ENCODE results near the gene ASXL3. TPM values are rescaled to one million over a fixed set of nuclear protein-coding genes. Genes with fewer than 3 reads are reported as not detected.

Gene ASXL3
- 5.9 TPM for total RNA-seq

DNA sequence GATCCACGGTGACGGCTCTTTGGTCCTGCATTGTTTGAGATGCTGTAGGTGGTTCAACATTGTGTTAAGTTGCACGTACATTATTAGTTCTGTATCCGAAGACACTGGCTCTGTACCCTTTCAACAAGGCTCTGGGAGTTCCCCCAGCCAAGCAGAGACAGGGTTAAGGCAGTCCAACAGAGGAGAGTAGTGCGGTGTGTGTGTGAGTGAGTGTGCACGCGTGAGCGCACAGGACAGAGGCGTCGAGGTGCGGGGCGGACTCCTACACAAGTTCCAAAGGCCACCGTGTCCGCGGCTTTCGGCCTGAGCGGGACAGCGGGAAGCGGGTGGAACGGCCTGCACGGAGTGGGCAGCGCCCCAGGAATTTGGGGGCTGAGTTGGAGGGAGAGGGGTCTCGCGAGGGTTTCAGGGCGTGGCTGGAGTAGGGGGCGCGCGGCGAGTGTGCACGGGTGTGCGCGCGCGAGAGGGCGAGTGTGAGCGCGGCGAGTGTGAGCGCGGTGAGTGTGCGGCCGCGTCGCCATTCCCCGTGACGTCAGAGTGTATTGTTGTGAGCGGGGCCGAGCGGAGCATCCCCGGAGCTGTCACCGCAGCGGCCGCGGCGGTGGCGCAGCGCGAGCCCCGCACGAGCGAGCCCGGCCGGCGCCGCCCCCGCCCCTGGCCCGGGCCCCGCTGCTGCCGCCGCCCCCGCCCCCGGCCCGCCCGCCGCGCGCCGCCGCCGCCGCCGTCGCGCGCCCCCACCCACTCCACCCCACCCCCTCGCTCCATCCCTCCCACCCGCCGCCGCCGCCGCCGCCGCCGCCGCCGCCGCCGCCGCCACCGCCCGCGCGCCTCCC, at the start of gene ASXL3:
ASXL3 (plus strand) TSS at position 535 of the 833 bp plus-strand sequence. CDS start 413 bp downstream, outside the sequence.
- DNase-seq (ENCODE audit: low spot score) = no peak

DNA sequence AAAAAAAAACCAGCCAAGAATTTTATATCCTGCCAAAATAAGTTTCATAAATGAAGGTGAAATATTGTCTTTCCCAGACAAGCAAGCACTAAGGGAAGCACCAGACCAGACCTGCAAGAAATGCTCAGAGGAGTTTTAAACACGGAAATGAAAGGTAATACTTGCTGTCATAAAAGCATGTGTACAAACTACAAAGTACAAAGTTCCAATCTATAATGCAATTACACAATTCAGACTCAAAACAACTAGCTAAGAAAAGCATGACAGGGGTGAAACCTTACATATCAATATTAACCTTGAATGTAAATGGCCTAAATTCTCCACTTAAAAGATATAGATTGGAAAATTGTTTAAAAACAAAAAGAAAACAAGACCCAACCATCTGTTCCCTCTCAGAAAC, 45.0 kb upstream of the ASXL3 start:
- no peak for DNase-seq (ENCODE audit: low spot score)

DNA sequence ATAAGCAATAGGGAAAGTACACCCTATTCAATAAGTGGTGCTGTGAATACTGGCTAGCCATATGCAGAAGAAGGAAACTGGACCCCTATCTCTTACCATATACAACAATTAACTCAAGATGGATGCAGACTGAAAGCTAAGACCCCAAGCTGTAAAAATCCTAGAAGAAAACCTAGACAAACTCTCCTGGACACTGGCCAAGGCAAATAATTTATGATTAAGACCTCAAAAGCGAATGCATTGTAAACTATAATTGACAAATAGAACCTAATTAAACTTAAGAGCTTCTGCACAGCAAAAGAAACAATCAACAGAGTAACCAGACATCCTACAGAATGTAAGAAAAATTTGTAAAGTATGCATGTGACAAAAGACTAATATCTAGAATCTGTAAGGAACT, 41.1 kb upstream of the ASXL3 start:
- no peak for DNase-seq (ENCODE audit: low spot score)

DNA sequence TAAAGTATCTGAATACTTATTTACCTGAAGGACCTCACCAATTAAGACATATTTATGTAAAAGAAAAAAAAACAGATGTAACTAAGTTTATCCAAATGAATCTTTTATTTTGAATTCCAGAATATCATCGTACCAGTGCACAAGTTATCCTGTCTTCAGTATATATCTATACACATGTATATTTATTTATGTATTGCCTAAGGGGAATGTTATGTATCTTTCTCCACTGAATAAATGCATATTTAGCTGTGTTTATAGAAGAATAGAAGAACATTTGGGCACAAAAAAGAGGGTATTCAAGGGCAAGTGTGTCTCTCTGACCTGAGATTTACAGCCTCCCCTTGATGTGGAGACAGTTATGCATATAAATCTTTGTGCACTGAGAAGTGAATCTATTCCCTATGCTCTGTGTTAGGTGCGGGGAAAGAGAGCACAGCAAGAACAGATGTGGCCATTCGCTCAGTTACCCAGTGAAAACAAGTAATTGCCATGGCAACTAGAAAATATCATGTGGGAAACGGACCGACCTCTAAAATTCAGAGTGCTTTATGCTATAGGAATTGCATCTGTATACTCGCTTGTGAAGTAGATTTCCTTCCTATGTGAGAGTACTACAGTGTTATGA, 39.5 kb upstream of the ASXL3 start:
- no peak for DNase-seq (ENCODE audit: low spot score)

DNA sequence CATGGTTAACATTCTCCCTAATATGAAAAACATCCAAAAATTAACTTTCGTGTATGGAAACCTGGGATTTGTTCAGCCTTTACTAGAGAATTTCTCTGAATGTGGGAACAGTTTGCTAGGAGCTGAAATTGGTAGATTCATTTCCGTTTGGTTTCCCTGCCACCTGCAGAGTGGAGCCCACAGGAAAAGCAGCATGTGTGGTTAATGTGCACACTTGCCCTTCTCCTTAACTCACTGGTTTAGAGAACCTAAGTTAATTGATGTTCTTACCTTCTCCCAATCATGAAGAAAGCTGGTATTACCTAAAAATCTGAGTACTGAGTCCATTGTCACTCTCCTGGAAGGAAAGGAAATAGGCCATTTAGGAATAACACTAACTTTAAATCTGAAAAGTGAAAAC, 37.6 kb upstream of the ASXL3 start:
- DNase-seq (ENCODE audit: low spot score) = no peak

DNA sequence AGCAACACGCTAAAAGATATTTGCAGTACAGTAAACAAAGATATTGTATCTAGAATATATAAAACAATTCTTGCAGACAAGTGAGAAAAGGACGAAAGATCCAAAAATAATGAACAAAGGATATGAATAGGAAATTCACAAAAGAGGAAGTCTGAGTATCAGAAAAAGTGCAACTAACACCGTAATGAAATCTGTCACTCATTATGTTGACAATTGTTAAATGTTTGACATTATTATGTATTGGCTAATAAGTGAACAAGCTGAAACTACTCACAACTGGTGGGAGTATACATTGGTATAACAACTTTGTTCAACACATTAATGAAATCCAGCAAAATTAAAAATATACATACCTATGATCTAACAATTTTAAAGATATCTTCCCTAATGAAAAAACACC, 36.7 kb upstream of the ASXL3 start:
- DNase-seq (ENCODE audit: low spot score) = no peak

DNA sequence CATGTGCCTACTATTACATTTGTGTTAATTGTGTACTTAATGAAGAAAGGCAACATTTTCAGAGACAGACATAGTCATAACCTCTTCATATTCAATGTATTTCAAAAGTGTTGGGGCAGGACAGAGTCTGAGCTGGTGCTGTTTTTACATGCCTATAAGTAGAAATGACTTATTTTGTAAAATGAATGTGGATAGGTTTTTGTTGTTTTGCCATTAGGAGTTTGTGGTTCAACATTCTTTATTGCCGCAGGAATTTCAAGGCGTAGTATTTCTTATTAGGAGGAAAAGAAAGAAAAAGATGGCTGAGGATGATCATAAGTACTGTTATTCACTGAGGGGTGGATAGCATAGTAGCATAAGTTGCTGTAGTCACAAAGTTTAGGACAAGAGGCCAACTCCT, 21.2 kb upstream of the ASXL3 start:
- DNase-seq (ENCODE audit: low spot score) = no peak

DNA sequence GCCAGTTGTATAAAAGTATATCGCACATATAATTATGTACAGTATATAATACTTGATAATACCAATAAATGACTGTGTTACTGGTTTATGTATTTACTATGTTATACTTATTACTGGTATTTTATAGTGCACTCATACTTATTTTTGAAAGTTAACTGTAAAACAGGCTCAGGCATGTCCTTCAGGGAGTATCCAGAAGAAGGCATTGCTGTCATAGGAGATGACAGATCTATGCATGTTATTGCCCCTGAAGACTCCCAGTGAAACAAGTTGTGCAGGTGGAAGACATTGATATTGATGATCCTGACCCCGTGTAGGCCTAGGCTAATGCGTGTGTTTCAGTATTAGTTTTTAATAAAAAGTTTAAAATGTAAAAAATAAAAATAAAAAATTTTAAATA, 20.3 kb upstream of the ASXL3 start:
- DNase-seq (ENCODE audit: low spot score) = no peak

DNA sequence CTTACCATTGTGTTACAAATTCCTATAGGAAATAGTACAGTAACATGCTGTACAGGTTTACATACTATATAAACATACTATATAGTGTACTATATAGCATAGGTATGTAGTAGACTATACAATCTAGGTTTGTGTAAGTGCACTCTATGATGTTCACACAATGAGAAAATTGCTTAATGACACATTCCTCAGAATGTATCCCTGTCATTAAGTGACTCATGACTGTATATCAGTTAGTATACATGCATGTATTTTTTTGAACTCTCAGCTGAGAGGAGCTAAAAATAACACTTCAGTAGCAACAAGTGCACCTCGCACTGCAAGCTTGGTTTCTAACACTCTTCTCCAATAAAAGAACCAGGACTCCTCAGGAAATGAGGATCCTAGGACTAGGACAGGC, 19.5 kb upstream of the ASXL3 start:
- DNase-seq (ENCODE audit: low spot score) = no peak

DNA sequence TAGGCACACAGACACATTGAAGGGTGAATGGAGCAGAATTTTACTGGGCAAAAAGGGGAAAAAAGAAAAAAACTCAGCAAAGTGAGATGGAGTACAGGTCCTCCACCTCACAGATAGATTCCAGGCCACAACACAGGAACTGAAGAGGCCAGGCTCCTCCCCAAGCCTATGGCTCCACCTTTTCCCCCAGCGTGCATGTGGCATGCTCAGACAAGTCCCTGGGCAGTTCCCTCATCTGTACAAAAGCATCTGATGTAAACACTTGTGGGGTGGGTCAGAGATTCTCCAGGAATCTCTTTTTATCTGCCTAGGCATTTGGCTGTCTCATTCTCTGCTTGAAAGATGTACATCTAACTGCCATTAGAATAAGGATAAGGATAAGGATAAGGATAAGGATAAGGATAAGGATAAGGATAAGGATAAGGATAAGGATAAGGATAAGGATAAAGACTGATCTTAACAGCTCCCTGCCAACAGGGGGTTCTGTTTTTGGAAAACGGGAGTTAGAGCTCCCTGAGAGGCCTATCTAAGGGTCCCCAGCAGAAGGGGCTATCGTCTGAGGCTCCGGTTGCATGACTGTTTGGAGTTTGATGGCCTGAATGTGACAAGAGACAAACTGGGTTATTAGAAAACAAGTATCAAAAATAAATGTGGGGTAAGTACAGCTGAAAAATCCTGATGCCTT, 17.2 kb upstream of the ASXL3 start:
- no peak for DNase-seq (ENCODE audit: low spot score)

DNA sequence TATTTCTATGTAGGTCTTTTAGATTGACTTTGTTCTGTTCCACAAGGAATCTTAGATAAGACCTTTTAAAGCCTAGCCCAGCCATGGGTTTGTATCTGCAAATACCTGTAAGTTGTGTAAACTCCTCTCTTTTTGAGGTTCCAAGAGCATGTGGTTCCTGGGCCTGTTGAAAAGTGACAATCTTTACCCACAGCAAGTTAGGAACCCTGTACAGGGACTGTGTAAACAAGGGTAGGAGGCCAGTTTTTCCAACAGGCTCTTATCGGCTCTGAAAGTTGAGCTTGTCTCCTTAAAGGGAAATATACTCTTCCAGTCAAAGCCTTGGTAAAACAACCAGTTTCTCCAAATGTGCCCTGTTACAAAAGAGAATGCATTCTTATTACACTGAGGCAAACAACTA, 15.3 kb upstream of the ASXL3 start:
- DNase-seq (ENCODE audit: low spot score) = no peak

DNA sequence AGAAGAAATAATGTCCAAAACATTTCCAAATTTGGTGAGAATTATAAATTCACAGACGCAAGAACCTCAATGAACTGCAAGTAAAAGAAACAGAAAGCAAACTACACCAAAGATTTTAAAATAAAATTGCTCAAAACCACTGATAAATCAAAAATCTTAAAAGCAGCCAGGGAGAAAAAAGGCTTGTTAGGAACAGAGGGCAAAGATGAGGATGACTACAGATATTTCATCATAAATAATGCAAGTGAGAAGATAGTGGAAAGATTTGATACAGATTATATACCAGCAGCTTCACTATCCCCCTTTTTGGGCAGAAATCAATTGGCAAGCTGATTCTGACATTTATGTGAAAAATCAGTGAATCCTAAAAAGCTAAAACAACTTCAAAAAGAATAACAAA, 10.3 kb upstream of the ASXL3 start:
- no peak for DNase-seq (ENCODE audit: low spot score)

DNA sequence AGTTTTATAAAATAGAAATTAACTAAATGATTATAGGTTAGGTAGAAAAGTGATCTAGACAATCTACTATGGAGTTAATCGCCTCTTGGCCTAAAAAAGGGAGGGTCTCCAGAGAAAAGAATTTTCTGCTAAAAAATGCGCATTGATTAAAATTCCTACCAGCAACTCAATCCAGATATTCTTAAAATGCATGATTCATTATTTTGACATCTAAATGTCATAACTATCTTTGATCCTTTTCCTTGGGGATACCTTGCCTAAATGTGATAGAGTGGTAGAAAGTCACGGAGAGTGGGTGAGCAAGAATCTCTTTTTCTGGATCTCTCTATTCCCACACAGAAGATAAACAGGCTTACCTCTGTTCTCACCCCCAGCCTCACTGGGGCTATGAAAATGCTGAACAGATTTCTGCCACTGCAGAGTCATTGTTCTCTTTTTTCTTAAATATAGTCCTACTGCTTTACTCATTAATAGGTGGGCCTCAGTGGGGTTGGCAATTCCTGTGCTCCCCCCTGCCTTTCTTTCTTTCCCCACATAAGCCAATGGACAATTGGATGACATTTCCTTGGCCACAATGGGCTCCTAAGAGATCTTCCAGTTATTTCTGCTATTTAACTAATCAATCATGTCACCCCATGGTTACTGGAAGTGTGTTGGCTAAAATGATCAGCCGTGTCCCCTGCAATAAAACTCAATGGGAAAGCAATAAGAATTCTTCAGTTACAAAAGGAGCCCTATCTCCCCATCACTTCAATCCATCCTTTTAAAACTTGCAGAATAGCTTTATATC, 5.8 kb upstream of the ASXL3 start:
- DNase-seq (ENCODE audit: low spot score) = no peak

DNA sequence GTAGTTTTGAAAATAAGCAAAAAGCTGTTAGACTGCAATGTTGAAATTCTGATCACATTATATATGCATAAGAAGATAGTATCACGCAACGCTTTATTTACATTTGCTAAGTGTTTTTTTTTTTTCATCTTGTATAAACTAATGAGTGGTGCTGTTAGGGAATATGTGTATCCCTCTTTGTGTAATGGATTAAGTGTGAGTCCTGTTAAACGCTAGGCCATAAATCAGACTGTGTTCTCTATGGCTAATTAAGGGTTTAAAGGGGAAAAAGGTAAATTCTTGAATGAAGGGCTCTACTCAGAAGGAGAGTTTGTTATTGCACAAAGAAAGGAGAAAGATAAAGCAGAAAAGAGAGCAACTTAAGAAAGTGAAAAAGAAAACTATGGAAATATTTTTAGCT, 4.8 kb upstream of the ASXL3 start:
- no peak for DNase-seq (ENCODE audit: low spot score)

DNA sequence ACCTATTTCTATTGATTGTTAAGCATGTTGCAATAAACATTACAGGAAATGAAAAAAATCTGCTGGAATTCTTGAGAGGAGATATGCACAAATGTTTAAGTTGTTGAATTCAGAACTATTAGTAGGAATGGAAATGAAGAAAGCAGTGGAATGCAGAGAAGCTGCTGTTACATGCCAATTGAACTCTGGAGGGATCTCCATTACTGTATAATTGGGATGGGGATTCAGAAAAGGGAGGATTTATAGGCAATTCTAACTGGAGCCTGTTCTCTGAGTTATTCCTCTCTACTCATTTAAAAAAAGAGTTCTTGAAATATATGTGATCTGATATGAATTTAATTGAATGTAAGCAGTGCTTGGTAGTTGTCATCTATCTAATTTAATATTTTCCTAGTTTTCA, 2.6 kb upstream of the ASXL3 start:
- DNase-seq (ENCODE audit: low spot score) = no peak

DNA sequence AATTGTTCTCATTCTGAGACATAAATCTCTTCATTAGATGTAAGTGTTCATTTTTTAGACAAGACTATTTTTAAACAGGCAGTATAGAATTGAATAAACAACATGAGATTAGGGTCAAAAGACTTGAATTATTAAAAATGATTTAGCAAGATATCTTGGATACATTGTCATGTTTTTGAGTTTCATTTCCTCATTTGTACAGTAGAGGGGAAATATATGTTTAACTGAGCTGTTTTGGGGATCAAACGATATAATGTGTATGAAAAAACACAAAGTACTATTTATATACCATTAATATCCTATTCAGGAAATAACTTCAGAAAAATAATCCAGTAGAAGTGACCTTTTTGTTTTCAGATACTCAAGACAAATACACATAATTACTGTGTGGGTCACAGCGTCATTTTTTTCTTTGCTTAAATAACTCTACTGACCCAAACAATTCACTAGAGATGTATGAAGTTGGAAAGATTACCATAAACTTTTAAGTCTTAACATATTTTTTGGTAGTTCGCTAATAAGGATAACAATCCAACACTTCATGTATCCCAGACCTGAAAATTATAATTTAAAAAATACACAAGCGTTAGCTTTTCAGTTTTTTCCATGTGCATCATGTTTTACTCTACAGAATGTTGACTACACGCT, 896 bp upstream of the ASXL3 start:
- no peak for DNase-seq (ENCODE audit: low spot score)

DNA sequence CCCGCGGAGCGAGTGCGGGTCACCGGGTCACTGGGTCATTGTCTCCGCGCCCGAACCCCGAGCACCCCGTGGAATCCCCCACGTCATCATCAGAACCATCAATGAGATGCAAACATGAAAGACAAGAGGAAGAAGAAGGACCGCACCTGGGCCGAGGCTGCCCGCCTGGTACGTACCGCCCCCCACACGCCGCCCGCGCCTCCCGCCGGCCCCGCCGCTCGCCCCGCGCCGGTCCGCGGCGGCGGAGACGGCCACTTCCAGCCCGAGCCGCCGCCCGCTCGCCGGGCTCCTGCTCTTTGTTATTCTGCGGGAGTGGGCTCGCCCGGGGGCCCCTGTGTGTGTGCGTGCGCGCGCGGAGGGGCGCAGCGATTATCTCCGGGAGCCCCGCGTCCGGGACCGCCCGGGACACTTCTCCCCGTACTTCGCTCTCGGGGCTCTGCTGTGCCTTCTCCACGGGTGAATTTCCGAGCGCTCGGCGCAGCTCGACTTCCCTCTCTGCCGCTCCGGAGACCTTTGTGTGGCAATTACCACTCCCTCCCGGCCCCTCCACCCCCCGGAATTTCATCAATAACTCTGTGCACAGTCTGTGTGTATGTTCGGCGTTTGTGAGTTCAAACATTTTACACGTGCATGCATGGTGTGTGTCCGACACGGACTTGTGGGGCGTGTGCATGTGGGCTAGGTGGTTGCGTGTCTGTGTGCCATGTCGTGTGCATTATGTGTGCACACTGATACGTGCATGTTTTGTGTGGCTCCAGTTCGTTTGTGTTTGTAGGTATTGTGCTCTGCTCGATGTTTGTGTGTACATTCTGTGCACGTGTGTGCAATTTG, 714 bp downstream of the ASXL3 start:
- DNase-seq (ENCODE audit: low spot score) = no peak

DNA sequence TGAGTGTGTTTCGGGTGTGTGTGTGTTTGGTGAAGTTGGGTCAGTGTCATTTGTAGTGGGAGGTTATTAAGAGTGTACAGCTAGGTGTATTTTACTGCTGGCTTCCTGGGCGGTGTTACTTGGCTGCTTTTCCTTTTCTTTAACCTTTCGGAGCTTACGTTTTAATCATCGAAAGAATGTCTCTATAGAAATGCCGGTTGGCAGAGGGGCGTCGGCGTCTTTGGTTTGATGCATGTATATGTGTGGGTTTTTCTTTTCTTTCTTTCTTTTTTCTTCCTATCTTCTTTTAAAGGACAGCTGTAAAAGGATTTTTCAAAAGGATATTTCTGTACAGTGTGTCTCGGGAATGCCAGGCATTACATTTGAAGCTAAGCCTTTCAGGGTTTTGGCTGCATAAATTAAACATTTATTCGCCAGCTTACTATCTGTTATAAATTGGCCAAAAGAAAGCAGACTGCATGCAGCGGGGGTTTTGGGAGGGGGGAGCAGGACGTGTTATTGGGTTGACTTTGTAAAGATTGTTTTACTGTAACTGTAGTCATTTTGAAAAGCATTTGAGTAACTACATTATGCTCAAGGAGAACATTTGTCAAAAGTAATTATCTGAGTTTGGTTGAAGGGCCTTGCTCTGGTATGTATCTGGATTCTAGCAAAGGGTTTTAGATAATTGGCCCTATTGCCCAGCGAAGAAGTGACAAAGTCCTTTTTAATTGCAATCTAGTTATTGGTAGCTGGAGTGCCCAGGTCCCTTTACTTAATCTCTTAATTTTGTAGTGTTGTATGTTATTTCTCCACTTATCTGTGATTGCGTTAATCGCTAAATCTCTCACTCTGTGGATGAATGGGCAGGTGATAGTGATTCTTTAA, 1.6 kb downstream of the ASXL3 start:
- DNase-seq (ENCODE audit: low spot score) = no peak

DNA sequence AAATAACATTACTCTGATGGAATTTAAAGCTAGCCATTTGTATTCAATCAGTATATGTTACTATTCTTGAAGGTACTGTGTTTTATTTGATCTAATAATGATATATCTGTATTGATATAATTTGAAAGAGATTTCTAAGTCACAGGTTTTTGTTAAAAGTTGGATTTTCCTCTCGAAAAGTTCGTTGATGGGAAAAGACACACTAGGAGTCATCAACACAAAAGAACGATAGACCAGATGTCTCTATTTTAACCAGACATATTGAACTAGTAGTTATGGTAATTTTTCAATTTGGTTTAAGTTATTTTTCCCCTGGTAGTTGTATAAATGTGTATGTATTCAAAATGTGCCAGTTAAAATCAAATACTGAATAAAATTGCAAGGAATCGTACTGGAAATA, 2.5 kb downstream of the ASXL3 start:
- DNase-seq (ENCODE audit: low spot score) = no peak

DNA sequence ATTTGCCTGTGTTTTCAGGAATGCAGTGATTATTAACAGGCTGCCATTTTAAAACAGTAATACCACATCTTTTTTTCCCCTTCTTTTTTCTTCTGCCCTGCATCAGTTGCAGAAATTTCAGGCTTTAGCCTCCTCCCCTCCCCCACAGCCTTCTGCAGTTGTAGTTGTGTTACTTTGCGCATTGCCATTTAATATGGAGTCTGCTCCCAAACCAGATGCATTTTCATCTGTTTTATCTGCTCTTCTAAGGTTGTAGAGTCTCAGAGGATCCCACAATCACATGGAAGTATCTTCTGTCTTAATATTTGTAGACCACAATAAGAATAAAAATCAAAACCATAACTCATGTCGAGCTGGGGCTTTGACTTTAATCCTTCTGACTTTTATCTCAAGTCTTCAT, 3.8 kb downstream of the ASXL3 start:
- DNase-seq (ENCODE audit: low spot score) = no peak

All from ureter (tissue), 1 donor.